Urinary bladder (tissue), 4 donors: ENCODE results near the gene RSPH9. TPM values are rescaled to one million over a fixed set of nuclear protein-coding genes. Genes with fewer than 3 reads are reported as not detected.

ENCODE experiments used
- DNase-seq: peaks from one replicate; pipeline ENCODE4 v3.0.0-alpha.2; 2015; ENCODE audit errors: extremely low spot score
- H3K27ac ChIP-seq: one replicate; pipeline ENCODE4 v1.5.1; 2013; ENCODE audit warnings: low read depth, mild to moderate bottlenecking, moderate library complexity
- H3K36me3 ChIP-seq: one replicate; pipeline ENCODE4 v1.6.1; 2013; ENCODE audit warnings: mild to moderate bottlenecking, moderate library complexity; ENCODE audit not compliant: insufficient read depth
- H3K4me1 ChIP-seq: one replicate; pipeline ENCODE4 v1.6.1; 2013; ENCODE audit warnings: mild to moderate bottlenecking, moderate library complexity; ENCODE audit not compliant: insufficient read depth
- H3K4me3 ChIP-seq: one replicate; pipeline ENCODE4 v1.5.1; 2013; ENCODE audit warnings: low read depth, low read length
- WGBS: extraction: QIAGEN DNeasy Blood & Tissue Kit; methylation state at CpG from one replicate; pipeline ENCODE4 v1.1.7; 2013; 5-methylcytosine and 5-hydroxymethylcytosine counted together
- polyA plus RNA-seq: library from polyadenylated mRNA; stranded (reverse); fragments of 200-250 nt; gene quantifications from one replicate; pipeline ENCODE4 v1.2.3, GENCODE V29; 2013
- total RNA-seq: library from RNA; depleted of rRNA; stranded (reverse); fragments of >200 nt; gene quantifications from one replicate; pipeline ENCODE4 v1.2.3, GENCODE V29; 2014
- donor health status: healthy with polysubstance abuse.
- donor health status: healthy.

Gene RSPH9
- total and polyA plus RNA-seq, 2 donors, result 0.60 to 1.0 TPM

GRCh38 chr6:43667245-43668150 is 22.7 kb downstream of the RSPH9 start:
- Histone ChIP-seq H3K4me1 (no peaks in the 10 kb centered on the region), H3K27ac (peak overlapping the region; percentile 53), H3K4me3 (no peak overlapping the region), H3K36me3 (no peaks in the 10 kb centered on the region)
- peak; percentile 57 for DNase-seq
- WGBS, result 10% methylated on average over 16 of the region's 16 CpGs

- no peaks in the 10 kb centered on the region for H3K36me3 ChIP-seq
- H3K27ac ChIP-seq, result peak overlapping the region; percentile 73
- peak; percentile 73 for DNase-seq
- H3K4me1 ChIP-seq, result no peaks in the 10 kb centered on the region
- WGBS, result 26% methylated on average over 17 of the region's 17 CpGs
- no peak overlapping the region for H3K4me3 ChIP-seq
Observed at GRCh38 chr6:43668151-43669028, 23.6 kb downstream of the RSPH9 start.

DNA sequence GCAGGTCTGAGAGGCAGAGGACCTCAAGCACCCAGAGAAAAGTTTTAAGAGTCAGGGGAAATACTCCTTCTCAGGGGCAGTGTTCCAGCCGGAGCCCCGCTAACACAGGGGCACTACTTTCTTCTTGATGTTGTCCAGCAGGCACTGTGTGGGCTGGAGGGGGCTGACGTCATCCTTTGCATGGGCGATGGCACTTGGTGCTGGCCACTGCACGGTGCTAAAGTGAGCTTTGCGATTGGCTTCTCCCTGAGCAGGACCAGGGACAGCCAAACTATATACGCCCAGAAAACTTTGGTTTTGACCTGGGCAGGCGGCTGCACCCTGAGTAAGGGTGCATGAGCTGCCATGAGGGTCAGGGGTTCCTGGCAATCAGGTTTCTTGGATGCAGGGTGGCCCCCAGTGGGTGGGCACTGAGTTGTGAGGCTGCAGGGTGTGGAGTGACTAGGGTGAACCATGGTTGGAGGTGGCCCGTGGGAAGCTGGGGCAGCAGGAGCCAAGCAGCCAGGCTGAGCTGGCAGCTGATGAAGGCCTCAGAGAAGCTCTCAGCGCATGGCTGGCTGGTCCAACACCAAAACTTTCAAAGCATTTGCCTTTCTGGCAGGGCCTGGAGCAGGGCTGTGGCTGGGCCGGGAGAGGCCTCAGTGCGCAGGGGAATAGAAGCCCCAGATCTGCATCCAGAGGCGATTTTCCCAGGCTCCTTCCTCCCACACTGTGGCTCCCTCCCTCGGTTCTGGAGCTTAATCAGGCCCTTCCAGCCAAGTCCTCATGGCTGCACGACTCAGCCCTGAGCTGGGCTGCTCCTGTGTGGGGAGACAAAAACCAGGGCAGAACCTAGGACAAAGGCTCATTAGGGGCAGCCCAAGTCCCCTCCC is 24.4 kb downstream of the RSPH9 start:
- WGBS, result 34% methylated on average over 15 of the region's 15 CpGs
- H3K27ac ChIP-seq, result peak overlapping the region; percentile 55
- no peak for DNase-seq
- no peaks in the 10 kb centered on the region for H3K36me3 ChIP-seq
- H3K4me1 ChIP-seq, result no peaks in the 10 kb centered on the region
- H3K4me3 ChIP-seq, result no peak overlapping the region

DNA sequence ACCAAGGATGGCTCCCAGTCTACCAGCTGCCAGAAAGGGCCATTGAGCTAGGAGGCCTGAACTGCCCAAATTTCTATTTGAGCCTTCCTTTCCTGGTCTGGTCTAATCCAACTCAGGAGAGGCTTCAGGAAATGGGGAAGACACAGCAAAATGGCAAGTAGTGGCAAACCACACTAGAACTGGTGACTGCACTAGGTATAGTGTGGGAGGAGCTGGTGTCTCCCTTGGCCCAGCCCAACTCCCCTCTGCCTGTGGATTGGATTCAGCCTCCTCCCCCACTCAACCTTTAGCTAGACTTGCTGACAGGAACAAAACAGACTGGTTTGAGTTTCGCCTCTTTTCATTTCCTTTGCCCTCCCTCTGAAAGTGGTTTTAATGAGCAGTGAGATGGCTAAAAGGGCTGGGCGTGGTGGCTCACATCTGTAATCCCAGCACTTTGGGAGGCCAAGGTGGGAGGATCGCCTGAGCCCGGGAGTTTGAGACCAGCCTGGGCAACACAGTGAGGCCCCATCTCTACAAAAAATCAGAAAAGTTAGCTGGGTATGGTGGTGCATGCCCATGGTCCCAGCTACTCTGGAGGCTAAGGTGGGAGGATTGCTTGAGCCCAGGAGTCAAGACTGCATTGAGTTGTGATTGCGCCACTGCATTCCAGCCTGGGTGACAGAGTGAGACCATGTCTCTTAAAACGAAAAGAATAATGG is 25.2 kb downstream of the RSPH9 start:
- H3K27ac ChIP-seq, result peak overlapping the region; percentile 55
- no peaks in the 10 kb centered on the region for H3K4me1 ChIP-seq
- no peaks in the 10 kb centered on the region for H3K36me3 ChIP-seq
- peak; percentile 86 for DNase-seq
- WGBS, result 77% methylated on average over 6 of the region's 6 CpGs
- no peak overlapping the region for H3K4me3 ChIP-seq

- Histone ChIP-seq H3K4me1 (no peaks in the 10 kb centered on the region), H3K27ac (no peak overlapping the region), H3K4me3 (no peak overlapping the region), H3K36me3 (no peaks in the 10 kb centered on the region)
- DNase-seq, result no peak
- WGBS, result 97% methylated on average over 6 of the region's 6 CpGs
Observed at GRCh38 chr6:43670623-43670986, 25.8 kb downstream of the RSPH9 start.

- Histone ChIP-seq H3K4me3 (no peak overlapping the region), H3K4me1 (no peaks in the 10 kb centered on the region), H3K36me3 (no peaks in the 10 kb centered on the region), H3K27ac (no peak overlapping the region)
- DNase-seq, result no peak
- WGBS, result 92% methylated on average over 8 of the region's 8 CpGs
Observed at GRCh38 chr6:43671011-43671800, 26.4 kb downstream of the RSPH9 start.

- Histone ChIP-seq H3K27ac (no peak overlapping the region), H3K4me3 (no peak overlapping the region), H3K36me3 (no peaks in the 10 kb centered on the region), H3K4me1 (no peaks in the 10 kb centered on the region)
- no peak for DNase-seq
- WGBS, result 85% methylated on average over 16 of the region's 16 CpGs
Observed at GRCh38 chr6:43671801-43672690, 27.2 kb downstream of the RSPH9 start.

DNA sequence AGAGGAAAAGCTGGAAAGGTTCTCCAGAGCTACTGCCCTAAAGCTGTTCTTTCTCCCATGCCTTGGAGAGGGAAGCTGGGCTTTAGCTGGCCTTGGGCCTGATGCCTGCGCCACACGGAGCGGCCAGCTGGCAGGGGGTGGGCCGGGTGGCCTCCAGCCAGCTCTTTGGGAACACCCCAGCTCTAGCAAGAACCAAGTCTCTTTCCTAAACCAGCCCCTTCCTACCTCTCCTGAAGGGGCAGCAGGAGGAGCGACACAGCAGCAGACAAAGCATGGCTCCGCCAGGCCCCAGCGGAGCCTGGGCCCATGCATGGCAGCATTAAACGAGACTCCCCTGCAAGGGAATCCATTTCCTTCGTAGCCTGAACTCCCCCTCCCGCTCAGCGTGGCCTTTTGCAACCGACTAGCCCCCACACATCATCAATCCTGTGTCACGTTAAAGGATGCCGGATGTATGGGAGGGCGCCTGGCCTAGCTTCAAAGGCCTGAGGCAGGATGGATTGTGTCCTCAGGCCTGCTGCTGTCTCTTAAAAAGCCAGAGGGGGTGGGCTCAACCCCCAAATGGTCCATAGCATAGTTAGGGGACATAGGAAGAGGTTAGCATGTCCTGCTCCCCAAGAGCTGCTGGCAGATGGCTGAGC is 28.7 kb downstream of the RSPH9 start:
- no peak overlapping the region for H3K27ac ChIP-seq
- 67% methylated on average over 15 of the region's 15 CpGs for WGBS
- H3K4me3 ChIP-seq, result no peak overlapping the region
- DNase-seq, result no peak
- H3K36me3 ChIP-seq, result no peaks in the 10 kb centered on the region
- no peaks in the 10 kb centered on the region for H3K4me1 ChIP-seq

DNA sequence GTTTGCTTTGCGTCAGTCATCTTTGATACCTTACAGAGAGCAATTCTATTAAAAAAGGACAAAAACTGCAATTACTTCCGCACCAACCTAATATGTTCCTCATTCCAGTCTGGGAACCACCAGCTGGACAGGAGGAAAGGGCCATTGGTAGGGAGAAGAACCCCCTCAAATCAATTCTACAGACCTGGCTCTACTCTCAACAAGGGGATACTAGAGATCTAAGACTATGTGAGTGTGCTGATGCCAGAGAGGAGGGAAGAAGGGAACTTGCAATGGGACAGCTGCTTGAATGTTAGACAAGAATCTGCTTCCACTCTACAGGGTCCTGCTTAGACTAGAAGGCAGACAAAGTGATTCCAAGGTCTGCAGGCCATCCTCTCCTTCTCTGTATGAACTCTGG is 29.5 kb downstream of the RSPH9 start:
- H3K4me1 ChIP-seq, result no peaks in the 10 kb centered on the region
- H3K4me3 ChIP-seq, result no peak overlapping the region
- H3K36me3 ChIP-seq, result no peaks in the 10 kb centered on the region
- WGBS, result 89% methylated on average over 2 of the region's 2 CpGs
- H3K27ac ChIP-seq, result no peak overlapping the region
- no peak for DNase-seq

DNA sequence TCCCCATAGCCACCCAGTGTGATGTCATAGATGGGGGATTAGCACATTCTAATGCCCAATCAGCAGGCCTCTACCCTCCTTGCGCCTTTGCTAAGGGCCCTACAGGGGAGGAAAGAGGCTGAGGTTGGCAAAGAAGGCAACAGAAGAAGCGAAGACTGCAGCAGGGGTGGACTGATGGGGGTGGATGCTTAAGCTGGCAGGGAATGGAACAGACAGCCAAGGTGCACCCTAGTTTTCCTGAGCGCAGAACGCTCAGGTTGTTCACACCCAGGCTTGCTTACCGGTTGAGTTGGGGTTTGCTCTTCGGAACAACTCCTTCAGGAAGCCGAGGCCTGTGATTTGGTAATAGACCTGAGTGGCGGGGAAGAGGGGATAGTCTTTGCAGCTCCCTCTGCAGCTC is 30.1 kb downstream of the RSPH9 start:
- no peak overlapping the region for H3K27ac ChIP-seq
- DNase-seq, result no peak
- no peak overlapping the region for H3K4me3 ChIP-seq
- WGBS, result 95% methylated on average over 8 of the region's 8 CpGs
- no peaks in the 10 kb centered on the region for H3K36me3 ChIP-seq
- H3K4me1 ChIP-seq, result no peaks in the 10 kb centered on the region

DNA sequence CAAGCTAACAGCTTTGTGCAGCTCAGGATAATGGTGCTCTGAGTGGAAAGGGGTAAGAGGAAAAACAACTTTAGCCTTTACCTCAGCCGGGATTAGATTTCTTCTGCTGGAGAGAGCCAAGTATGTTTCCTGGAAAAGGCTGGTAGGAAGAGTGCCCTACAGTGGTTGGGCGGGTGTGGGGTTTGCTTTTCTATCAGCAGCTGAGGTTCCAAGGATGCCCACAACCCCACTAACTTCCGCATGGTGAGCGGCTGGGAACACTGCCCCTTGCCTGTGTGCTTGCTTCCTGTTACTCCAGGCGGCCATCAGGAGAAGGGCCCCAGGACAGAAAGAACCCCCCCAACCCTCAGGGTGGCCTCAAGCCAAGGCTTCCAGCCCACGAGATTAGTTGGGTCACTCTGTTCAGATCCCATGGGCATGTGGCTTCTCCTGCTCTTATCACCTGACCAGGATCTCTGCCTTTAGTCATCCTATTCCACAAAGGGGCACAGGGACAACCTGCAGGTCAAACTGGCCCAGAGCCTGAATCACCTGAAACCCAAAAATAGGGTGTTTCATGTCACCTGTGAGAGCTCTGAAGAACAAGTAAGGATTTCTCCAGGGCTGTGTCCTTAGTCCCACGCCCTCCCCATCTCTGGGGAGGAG is 32.2 kb downstream of the RSPH9 start:
- Histone ChIP-seq H3K27ac (no peak overlapping the region), H3K4me1 (no peaks in the 10 kb centered on the region), H3K36me3 (no peaks in the 10 kb centered on the region), H3K4me3 (no peak overlapping the region)
- DNase-seq, result no peak
- WGBS, result 85% methylated on average over 7 of the region's 7 CpGs
